Astrocyte (in vitro differentiated cells and primary cell): Measurements from ENCODE around the gene TENM4. TPM values are rescaled to one million over a fixed set of nuclear protein-coding genes. Genes with fewer than 3 reads are reported as not detected.

Experiments
- DNase-seq: peaks from one replicate; pipeline ENCODE4 v3.0.0-alpha.2; 2010; ENCODE audit warnings: low read depth
- FAIRE-seq: peaks from 2 replicates; lab custom pipeline; 2011; peaks lifted over from hg19 to GRCh38; lab: Jason Lieb, UNC
- H2AFZ ChIP-seq: 2 replicates; pipeline ENCODE4 v1.6.0; 2012; ENCODE audit warnings: low read depth, low read length, inconsistent platforms
- H3K27ac ChIP-seq: 2 replicates; pipeline ENCODE4 v1.5.1; 2011; ENCODE audit warnings: low read depth, low read length, inconsistent platforms
- H3K27me3 ChIP-seq: 2 replicates; pipeline ENCODE4 v1.6.0; 2011; ENCODE audit warnings: low read length, inconsistent platforms; ENCODE audit not compliant: insufficient read depth
- H3K36me3 ChIP-seq: 2 replicates; pipeline ENCODE4 v1.5.1; 2011; ENCODE audit warnings: low read length, inconsistent platforms; ENCODE audit not compliant: insufficient read depth
- H3K4me1 ChIP-seq: 2 replicates; pipeline ENCODE4 v1.5.1; 2011; ENCODE audit warnings: low read length, inconsistent platforms; ENCODE audit not compliant: insufficient read depth
- H3K4me2 ChIP-seq: 2 replicates; pipeline ENCODE4 v1.6.0; 2012; ENCODE audit warnings: low read length, inconsistent platforms
- H3K4me3 ChIP-seq: 2 replicates; pipeline ENCODE4 v1.5.1; 2011; ENCODE audit warnings: low read depth, mild to moderate bottlenecking, low read length, inconsistent platforms; ENCODE audit not compliant: insufficient read depth
- H3K79me2 ChIP-seq: 2 replicates; pipeline ENCODE4 v1.6.0; 2012; ENCODE audit warnings: mild to moderate bottlenecking, low read length, inconsistent platforms; ENCODE audit not compliant: insufficient read depth
- H3K9ac ChIP-seq: 2 replicates; pipeline ENCODE4 v1.6.0; 2012; ENCODE audit warnings: mild to moderate bottlenecking, low read length, inconsistent platforms
- H3K9me3 ChIP-seq: 2 replicates; pipeline ENCODE4 v1.5.1; 2012; ENCODE audit warnings: low read depth, mild to moderate bottlenecking, low read length, inconsistent platforms; ENCODE audit not compliant: insufficient read depth
- H4K20me1 ChIP-seq: 2 replicates; pipeline ENCODE4 v1.6.0; 2012; ENCODE audit warnings: low read length, inconsistent platforms; ENCODE audit not compliant: insufficient read depth
- H3K27ac Mint-ChIP-seq: one replicate; pipeline ENCODE4 v1.8.0; 2021; ENCODE audit warnings: mild to moderate bottlenecking, mixed read lengths; ENCODE audit not compliant: unreplicated experiment
- H3K27me3 Mint-ChIP-seq: one replicate; pipeline ENCODE4 v1.8.0; 2021; ENCODE audit warnings: low read depth, mixed read lengths; ENCODE audit not compliant: unreplicated experiment
- H3K36me3 Mint-ChIP-seq: one replicate; pipeline ENCODE4 v1.8.0; 2021; ENCODE audit warnings: low read depth, mixed read lengths; ENCODE audit not compliant: unreplicated experiment
- H3K4me1 Mint-ChIP-seq: one replicate; pipeline ENCODE4 v1.8.0; 2021; ENCODE audit warnings: low read depth, mixed read lengths; ENCODE audit not compliant: unreplicated experiment
- H3K4me3 Mint-ChIP-seq: one replicate; pipeline ENCODE4 v1.8.0; 2021; ENCODE audit warnings: mild to moderate bottlenecking, moderate library complexity, mixed read lengths; ENCODE audit not compliant: unreplicated experiment
- H3K9me3 Mint-ChIP-seq: one replicate; pipeline ENCODE4 v1.8.0; 2021; ENCODE audit warnings: mild to moderate bottlenecking, mixed read lengths; ENCODE audit not compliant: unreplicated experiment
- EZH2 ChIP-seq: IDR thresholded peaks from 2 replicates; pipeline ENCODE4 v1.6.1; 2012; ENCODE audit warnings: mild to moderate bottlenecking, low read length, inconsistent platforms; ENCODE audit not compliant: insufficient read depth
- total RNA-seq: library from RNA; stranded (reverse); gene quantifications from 2 replicates; pipeline ENCODE4 v1.2.1, GENCODE V29; 2021
- TF ChIP-seq, protein P1 (sequence below): IDR thresholded peaks from 2 replicates; pipeline ENCODE4 v1.5.1; 2011; ENCODE audit warnings: low read depth, mild to moderate bottlenecking, inconsistent platforms, low read length, moderate library complexity; ENCODE audit not compliant: insufficient read depth

The TENM4 gene
- total RNA-seq, 1 donor from 2014 or later = 7.5 TPM

GRCh38 chr11:78715639-78716311 is 725.1 kb downstream of the TENM4 start:
- peak; percentile 95 for FAIRE-seq
- H4K20me1 ChIP-seq = no peaks in the 10 kb centered on the region

GRCh38 chr11:78714539-78714938 is 726.3 kb downstream of the TENM4 start:
- FAIRE-seq = no peak
- no peak for DNase-seq
- Histone ChIP-seq H3K4me2 (no peak overlapping the region), H3K9me3 (no peaks in the 10 kb centered on the region), H3K27ac (no peak overlapping the region), H3K9ac (no peak overlapping the region), H2AFZ (no peak overlapping the region), H4K20me1 (no peaks in the 10 kb centered on the region), H3K4me1 (peaks cover 19% of the 10 kb centered on the region), H3K4me3 (no peak overlapping the region), H3K36me3 (no peaks in the 10 kb centered on the region), H3K27me3 (no peaks in the 10 kb centered on the region), H3K79me2 (no peaks in the 10 kb centered on the region)
- no peaks in the 10 kb centered on the region for H3K36me3 Mint-ChIP-seq
- no peaks in the 10 kb centered on the region for H3K9me3 Mint-ChIP-seq
- no peak overlapping the region for H3K4me3 Mint-ChIP-seq
- no peaks in the 10 kb centered on the region for H3K27me3 Mint-ChIP-seq
- no peak for TF ChIP-seq EZH2
- TF ChIP-seq, protein P1, sequence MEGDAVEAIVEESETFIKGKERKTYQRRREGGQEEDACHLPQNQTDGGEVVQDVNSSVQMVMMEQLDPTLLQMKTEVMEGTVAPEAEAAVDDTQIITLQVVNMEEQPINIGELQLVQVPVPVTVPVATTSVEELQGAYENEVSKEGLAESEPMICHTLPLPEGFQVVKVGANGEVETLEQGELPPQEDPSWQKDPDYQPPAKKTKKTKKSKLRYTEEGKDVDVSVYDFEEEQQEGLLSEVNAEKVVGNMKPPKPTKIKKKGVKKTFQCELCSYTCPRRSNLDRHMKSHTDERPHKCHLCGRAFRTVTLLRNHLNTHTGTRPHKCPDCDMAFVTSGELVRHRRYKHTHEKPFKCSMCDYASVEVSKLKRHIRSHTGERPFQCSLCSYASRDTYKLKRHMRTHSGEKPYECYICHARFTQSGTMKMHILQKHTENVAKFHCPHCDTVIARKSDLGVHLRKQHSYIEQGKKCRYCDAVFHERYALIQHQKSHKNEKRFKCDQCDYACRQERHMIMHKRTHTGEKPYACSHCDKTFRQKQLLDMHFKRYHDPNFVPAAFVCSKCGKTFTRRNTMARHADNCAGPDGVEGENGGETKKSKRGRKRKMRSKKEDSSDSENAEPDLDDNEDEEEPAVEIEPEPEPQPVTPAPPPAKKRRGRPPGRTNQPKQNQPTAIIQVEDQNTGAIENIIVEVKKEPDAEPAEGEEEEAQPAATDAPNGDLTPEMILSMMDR = no peak
- peaks cover 12% of the 10 kb centered on the region for H3K4me1 Mint-ChIP-seq
- no peak overlapping the region for H3K27ac Mint-ChIP-seq

More at GRCh38 chr11:78715639-78716311, 725.1 kb downstream of the TENM4 start:
- Histone ChIP-seq H3K27ac (peak overlapping the region; percentile 76), H3K9ac (peak overlapping the region; percentile 44), H3K36me3 (no peaks in the 10 kb centered on the region), H3K79me2 (no peaks in the 10 kb centered on the region), H3K27me3 (no peaks in the 10 kb centered on the region), H2AFZ (peak overlapping the region; percentile 29), H3K4me3 (peak overlapping the region; percentile 35), H3K4me2 (peak overlapping the region; percentile 61), H3K9me3 (no peaks in the 10 kb centered on the region), H3K4me1 (peaks cover 19% of the 10 kb centered on the region)
- TF ChIP-seq, protein P1 = peak; percentile 89
- TF ChIP-seq EZH2 = no peak
- H3K4me1 Mint-ChIP-seq = peaks cover 12% of the 10 kb centered on the region
- H3K9me3 Mint-ChIP-seq = no peaks in the 10 kb centered on the region
- DNase-seq = peak; percentile 84
- peak overlapping the region; percentile 77 for H3K27ac Mint-ChIP-seq
- H3K27me3 Mint-ChIP-seq = peaks cover 2% of the 10 kb centered on the region
- H3K4me3 Mint-ChIP-seq = no peak overlapping the region
- no peaks in the 10 kb centered on the region for H3K36me3 Mint-ChIP-seq

- H3K27ac Mint-ChIP-seq = no peak overlapping the region
- H3K27me3 Mint-ChIP-seq = no peaks in the 10 kb centered on the region
- Histone ChIP-seq H3K4me3 (no peak overlapping the region), H3K27ac (no peak overlapping the region), H3K79me2 (no peaks in the 10 kb centered on the region), H3K9ac (no peak overlapping the region), H3K9me3 (no peaks in the 10 kb centered on the region), H4K20me1 (no peaks in the 10 kb centered on the region), H3K36me3 (no peaks in the 10 kb centered on the region), H3K27me3 (no peaks in the 10 kb centered on the region), H3K4me1 (peaks cover 24% of the 10 kb centered on the region), H3K4me2 (no peak overlapping the region), H2AFZ (no peak overlapping the region)
- H3K4me1 Mint-ChIP-seq = peaks cover 19% of the 10 kb centered on the region
- no peaks in the 10 kb centered on the region for H3K9me3 Mint-ChIP-seq
- H3K4me3 Mint-ChIP-seq = no peak overlapping the region
- TF ChIP-seq, protein P1 = no peak
- no peak for TF ChIP-seq EZH2
- no peaks in the 10 kb centered on the region for H3K36me3 Mint-ChIP-seq
- no peak for DNase-seq
- FAIRE-seq = no peak
Observed at GRCh38 chr11:78711735-78712134, 729.1 kb downstream of the TENM4 start.
